Activated T-cell treated with anti-CD3 and anti-CD28 coated beads, Interleukin-2, amount 50 U/mL, for 24 hours (primary cell): Measurements from ENCODE around the gene KCNJ10.

Experiments used
- DNase-seq: peaks from one replicate; pipeline ENCODE4 v3.0.0-alpha.2; 2020
- H3K27ac Mint-ChIP-seq: 2 replicates; pipeline ENCODE4 v1.8.0; 2020; ENCODE audit warnings: mild to moderate bottlenecking, mixed read lengths
- H3K27me3 Mint-ChIP-seq: 2 replicates; pipeline ENCODE4 v1.8.0; 2020; ENCODE audit warnings: mixed read lengths
- H3K36me3 Mint-ChIP-seq: 2 replicates; pipeline ENCODE4 v1.8.0; 2020; ENCODE audit warnings: low read depth, mixed read lengths
- H3K4me1 Mint-ChIP-seq: 2 replicates; pipeline ENCODE4 v1.8.0; 2020; ENCODE audit warnings: low read depth, mixed read lengths
- H3K4me3 Mint-ChIP-seq: 2 replicates; pipeline ENCODE4 v1.8.0; 2020; ENCODE audit warnings: mild to moderate bottlenecking, moderate library complexity, mixed read lengths
- H3K9me3 Mint-ChIP-seq: 2 replicates; pipeline ENCODE4 v1.8.0; 2020; ENCODE audit warnings: mixed read lengths

The KCNJ10 gene

DNA sequence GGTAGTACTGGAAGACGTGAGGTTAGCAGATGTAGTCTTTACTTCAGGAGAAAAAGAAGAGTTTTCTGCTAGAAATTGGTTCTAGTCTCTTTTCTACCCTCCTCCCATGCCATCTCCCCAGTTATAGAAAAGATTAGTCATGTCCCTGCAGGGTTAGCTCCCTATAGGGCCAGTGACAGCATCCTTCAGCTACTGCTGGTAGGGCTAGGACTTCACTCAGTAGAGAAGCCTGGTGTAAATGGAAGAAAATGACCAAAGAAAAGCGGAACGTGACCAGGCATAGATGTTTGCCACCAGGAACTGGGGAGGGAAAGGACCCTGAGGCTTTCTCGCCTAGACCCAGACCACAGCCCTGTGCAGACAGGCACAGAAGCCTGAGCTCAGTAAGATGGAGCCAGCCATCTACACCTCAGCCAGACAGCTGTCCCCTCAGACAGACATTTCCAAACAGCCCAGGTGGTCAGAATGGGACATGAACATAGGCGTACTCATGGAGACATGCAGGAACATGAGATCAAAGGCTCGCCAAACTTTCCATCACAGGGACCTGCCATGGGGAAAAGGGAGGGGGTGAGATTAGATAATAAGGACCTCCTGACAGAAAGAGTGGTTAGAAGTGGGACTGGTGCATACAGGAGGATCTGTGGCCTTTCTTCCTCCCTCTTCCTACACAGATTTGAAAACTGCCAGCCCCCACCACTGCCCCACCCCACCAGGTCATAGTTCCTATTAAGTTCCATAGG is 92.4 kb downstream of the KCNJ10 start:
- no peaks in the 10 kb centered on the region for H3K4me1 Mint-ChIP-seq

DNA sequence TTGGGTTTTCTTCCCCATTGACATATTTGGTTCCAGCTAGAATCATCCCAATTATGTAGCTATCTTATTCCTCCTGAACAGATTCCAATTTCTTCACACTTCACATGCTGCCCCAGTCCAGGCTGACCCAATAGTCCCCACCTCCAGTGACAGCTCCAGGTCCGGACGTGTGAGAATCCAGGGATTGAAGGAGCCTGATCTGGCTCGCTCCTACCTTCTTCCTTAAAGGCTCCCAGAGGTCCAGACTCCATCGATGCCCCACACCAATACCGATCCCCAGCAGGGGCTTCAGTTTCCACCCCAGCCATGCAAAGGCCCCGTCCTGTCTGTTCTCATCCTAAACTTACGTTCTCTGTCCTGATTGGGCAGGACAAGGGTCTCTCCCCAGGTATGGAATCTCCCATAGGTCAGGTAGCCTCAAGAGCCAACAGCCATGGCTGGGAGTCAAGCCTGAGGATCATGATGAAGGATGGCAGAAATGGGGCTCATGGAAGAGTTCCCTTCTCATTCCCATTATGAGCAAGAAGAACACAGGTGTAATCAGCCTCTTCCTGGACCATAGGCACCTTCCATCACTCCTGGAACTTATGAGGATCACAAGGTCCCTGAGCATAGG is 95.5 kb downstream of the KCNJ10 start:
- peaks cover 18% of the 10 kb centered on the region for H3K27me3 Mint-ChIP-seq

More for the DNA sequence above, 92.4 kb downstream of the KCNJ10 start:
- Mint-ChIP-seq H3K9me3 (no peaks in the 10 kb centered on the region), H3K27ac (no peak overlapping the region), H3K4me3 (no peak overlapping the region), H3K36me3 (no peaks in the 10 kb centered on the region), H3K27me3 (peaks cover 33% of the 10 kb centered on the region)
- no peak for DNase-seq

DNA sequence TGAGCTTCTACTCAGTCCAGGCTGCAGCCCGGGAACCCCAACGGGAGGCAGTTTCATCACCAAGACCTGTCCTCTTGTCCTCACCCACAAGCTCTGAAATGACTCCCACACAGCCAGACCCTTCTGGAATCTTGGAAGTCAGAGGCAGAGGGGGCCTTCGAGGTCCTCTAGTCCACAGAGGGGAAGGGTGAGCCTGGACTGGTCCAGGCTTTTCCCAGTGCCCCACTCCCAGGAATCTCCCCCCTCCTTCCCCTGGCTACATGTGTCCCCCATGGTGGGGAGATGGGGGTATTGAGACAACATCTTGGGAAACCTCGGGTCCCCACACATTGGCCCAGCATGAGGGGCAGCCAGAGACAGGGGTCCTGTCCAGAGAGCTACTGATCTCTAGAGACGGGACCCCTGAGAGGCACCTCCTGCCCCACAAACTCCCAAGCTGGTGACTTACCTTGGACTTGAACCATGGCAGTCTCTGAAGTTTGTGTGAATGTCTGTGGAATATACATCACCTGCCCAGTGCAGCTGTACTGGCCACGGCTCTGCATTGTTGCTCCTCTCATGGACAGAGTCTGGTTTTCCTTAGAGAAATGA is 96.5 kb downstream of the KCNJ10 start:
- no peak for DNase-seq
- H3K4me1 Mint-ChIP-seq = no peaks in the 10 kb centered on the region
- no peak overlapping the region for H3K27ac Mint-ChIP-seq
- no peak overlapping the region for H3K4me3 Mint-ChIP-seq
- H3K27me3 Mint-ChIP-seq = peaks cover 21% of the 10 kb centered on the region
- H3K9me3 Mint-ChIP-seq = no peaks in the 10 kb centered on the region
- no peaks in the 10 kb centered on the region for H3K36me3 Mint-ChIP-seq

More for the DNA sequence above, 95.5 kb downstream of the KCNJ10 start:
- DNase-seq = no peak
- Mint-ChIP-seq H3K4me1 (no peaks in the 10 kb centered on the region), H3K36me3 (no peaks in the 10 kb centered on the region), H3K9me3 (no peaks in the 10 kb centered on the region), H3K4me3 (no peak overlapping the region), H3K27ac (no peak overlapping the region)

DNA sequence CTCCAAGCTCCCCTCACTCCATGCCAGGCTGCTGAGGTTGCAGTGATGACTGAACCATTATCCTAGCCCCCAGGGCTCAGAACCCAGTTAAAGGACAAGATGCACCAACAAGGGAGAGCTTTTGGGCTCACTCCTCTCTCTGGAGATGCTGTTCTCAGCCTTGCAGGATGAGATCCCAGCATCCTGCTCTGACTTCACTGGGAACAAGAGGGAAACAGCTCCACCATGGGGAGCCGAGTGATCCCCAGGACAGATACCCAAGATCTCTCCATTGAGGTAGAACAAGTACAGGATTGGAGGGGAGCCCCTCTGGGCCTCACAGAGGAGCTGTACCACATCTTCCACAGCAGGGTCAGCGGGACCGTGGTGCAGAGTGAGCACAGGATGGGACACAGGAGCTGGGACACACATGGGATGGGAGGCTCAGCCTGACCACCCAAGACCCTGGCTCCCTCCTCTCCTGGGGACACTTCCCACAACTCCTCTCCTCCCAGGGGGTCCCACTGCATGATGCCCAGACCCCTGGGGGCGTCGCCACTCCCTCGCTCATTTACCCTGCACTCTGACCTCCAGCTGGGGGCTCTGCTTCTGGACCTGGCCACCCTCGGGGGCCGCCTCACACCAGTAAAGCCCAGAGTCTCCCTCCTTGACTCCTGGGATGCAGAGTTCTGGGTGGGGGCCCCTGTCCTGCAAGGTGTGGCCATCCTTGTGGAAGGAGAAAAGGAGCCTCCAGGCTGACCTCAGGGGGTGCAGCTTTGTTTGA is 97.3 kb downstream of the KCNJ10 start:
- H3K4me3 Mint-ChIP-seq = no peak overlapping the region
- H3K36me3 Mint-ChIP-seq = no peaks in the 10 kb centered on the region
- H3K4me1 Mint-ChIP-seq = no peaks in the 10 kb centered on the region
- H3K27ac Mint-ChIP-seq = no peak overlapping the region
- H3K27me3 Mint-ChIP-seq = peaks cover 27% of the 10 kb centered on the region
- H3K9me3 Mint-ChIP-seq = no peaks in the 10 kb centered on the region
- no peak for DNase-seq

DNA sequence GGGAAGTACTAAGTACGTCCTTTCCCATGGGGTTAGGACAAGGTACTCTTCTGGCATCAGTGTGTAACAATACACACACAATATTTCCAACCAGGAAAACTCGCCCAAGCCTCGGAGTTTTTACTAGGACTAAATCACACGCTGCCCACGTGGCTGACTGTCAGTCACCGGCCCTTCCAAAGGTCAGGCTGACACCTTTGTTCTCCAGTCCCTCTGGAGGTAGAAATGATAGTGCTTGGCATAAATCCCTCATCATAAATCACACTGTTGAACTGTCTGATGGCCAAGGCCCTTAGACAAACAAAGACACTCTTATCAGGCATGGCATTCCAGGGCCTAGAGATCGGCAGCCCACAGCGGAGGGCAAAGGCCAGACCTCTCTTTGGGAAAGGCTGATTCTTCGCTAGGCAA is 99.0 kb downstream of the KCNJ10 start:
- Mint-ChIP-seq H3K9me3 (no peaks in the 10 kb centered on the region), H3K27me3 (peaks cover 31% of the 10 kb centered on the region), H3K4me3 (no peak overlapping the region), H3K4me1 (no peaks in the 10 kb centered on the region), H3K27ac (no peak overlapping the region), H3K36me3 (no peaks in the 10 kb centered on the region)
- no peak for DNase-seq

DNA sequence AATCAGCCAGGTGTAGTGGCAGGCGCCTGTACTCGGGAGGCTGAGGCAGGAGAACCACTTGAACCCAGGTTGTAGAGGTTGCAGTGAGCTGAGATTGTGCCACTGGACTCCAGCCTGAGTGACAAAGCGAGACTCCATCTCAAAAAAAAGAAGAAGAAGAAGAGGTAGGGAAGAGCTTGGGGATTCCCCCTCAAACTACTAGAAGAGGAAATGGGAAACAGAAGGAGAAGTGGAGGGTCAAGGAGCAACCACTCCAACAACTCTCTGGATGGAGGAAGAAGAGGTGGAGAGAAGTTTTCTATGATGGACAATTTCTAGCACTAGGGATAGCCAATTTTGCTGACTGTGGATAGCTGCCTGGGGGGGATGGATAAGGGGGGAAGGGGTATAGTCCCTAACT is 101.1 kb downstream of the KCNJ10 start:
- peaks cover 35% of the 10 kb centered on the region for H3K27me3 Mint-ChIP-seq
- H3K4me3 Mint-ChIP-seq = no peak overlapping the region
- no peak overlapping the region for H3K27ac Mint-ChIP-seq
- H3K36me3 Mint-ChIP-seq = no peaks in the 10 kb centered on the region
- no peaks in the 10 kb centered on the region for H3K9me3 Mint-ChIP-seq
- H3K4me1 Mint-ChIP-seq = no peaks in the 10 kb centered on the region
- DNase-seq = no peak

DNA sequence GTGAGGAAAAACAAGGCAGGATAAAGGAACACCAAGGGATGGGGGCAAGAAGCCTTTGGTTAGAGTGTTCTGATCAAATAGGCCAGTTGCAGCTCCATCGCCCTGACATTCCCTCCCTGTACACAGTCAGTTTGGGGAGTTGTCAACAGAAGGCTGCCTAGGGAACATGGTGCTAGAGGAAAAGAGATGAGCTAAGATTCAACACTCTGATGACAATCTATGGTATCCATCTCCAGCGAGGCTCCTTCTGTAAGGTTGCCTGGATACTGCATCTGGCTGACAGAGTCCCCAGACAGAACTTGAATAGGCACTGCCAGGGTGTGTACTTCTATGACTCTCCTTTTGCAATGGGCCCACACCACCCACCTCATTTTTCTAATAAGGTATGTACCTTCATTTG is 104.7 kb downstream of the KCNJ10 start:
- no peak for DNase-seq

DNA sequence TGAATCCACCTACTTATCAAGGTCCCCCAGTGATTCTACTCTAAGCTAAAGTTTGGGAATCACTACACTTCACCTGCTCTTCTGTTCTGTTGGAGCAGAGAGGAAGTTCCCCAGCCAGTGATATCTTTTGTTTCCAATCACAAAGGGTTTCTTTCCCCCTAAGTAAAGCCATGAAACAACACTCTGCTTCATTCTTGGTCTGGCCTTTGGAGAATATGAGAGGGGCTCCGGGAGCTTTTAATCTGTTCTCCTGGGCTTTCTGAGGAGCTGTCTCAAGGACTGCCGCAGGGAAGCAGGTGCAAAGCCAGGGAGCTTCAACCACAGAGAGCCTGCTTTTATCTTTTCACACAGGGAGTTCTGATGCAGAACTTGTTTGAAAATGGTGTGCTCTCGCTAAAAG is 105.8 kb downstream of the KCNJ10 start:
- no peaks in the 10 kb centered on the region for H3K9me3 Mint-ChIP-seq
- H3K4me3 Mint-ChIP-seq = no peak overlapping the region
- peaks cover 30% of the 10 kb centered on the region for H3K27me3 Mint-ChIP-seq
- H3K36me3 Mint-ChIP-seq = no peaks in the 10 kb centered on the region
- no peak overlapping the region for H3K27ac Mint-ChIP-seq
- peaks cover 4% of the 10 kb centered on the region for H3K4me1 Mint-ChIP-seq
- DNase-seq = no peak

More for the DNA sequence above, 104.7 kb downstream of the KCNJ10 start:
- Mint-ChIP-seq H3K4me1 (no peaks in the 10 kb centered on the region), H3K36me3 (no peaks in the 10 kb centered on the region), H3K27ac (no peak overlapping the region), H3K4me3 (no peak overlapping the region), H3K27me3 (peaks cover 34% of the 10 kb centered on the region), H3K9me3 (no peaks in the 10 kb centered on the region)

DNA sequence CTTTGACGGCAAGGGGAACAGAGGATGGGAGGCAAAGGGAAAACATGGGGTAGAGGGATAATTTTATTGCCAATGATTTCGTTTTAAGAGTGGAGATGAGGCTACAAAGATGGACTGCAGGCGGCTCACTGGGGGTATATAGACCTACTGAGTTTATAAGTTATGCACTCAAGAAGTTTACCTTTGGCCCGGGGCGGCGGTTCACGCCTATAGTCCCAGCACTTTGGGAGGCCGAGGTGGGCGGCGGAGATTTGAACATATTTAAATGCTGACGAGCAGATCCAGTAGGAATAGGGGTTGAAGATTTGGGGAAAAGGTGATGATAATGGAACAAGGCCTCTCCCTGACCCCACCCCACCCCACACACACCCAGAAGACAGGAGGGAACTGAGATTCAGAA is 107.8 kb downstream of the KCNJ10 start:
- Mint-ChIP-seq H3K4me3 (no peak overlapping the region), H3K4me1 (peaks cover 10% of the 10 kb centered on the region), H3K27me3 (peaks cover 15% of the 10 kb centered on the region), H3K36me3 (no peaks in the 10 kb centered on the region), H3K27ac (no peak overlapping the region), H3K9me3 (no peaks in the 10 kb centered on the region)
- DNase-seq = no peak

DNA sequence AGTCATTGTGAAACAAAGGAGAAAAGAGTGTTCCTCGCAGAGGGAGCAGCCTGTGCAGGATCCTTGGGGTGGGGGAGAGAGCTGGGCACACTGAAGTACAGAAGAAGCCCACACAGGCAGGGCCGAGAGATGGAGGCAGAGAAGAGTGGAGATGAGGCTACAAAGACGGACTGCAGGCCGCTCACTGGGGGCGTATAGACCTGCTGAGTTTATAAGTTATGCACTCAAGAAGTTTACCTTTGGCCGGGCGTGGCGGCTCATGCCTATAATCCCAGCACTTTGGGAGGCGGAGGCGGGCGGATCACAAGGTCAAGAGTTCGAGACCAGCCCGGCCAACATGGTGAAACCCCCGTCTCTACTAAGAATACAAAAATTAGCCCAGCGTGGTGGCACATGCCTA is 108.3 kb downstream of the KCNJ10 start:
- Mint-ChIP-seq H3K4me1 (peaks cover 10% of the 10 kb centered on the region), H3K27ac (no peak overlapping the region), H3K4me3 (no peak overlapping the region), H3K9me3 (no peaks in the 10 kb centered on the region), H3K27me3 (peaks cover 10% of the 10 kb centered on the region), H3K36me3 (no peaks in the 10 kb centered on the region)
- no peak for DNase-seq

DNA sequence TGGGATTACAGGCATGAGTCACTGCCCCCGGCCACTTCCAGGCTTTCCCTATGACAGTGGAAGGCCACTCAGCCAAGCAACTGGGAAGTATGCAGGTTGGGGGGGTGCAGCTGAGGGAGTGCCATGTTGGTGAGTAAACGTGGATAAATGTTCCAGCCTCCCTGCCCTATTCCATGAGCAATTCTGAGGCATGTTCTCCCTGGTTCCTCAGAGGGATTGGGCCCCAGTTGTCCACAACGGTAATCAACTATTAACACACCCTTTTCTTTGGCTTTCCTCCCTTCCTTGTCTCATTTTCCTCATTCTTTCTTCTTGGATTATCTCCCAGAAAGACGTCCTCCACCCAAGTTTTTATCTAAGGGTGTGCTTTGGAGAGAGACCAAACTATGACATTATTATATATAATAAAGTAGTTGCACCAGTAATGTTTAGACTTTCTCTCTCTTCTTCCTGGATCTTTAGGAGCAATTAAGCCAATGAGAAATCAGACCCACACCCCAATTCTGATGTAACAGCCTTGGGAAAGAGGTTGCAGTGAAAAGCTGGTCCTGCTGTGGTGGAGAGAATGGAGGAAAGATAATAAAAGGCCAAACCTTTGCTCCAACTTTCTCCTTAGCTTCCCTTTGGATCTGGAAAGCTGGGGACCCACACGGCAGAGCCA is 109.1 kb downstream of the KCNJ10 start:
- no peak for DNase-seq
- no peaks in the 10 kb centered on the region for H3K9me3 Mint-ChIP-seq
- peaks cover 6% of the 10 kb centered on the region for H3K27me3 Mint-ChIP-seq
- peaks cover 10% of the 10 kb centered on the region for H3K4me1 Mint-ChIP-seq
- H3K27ac Mint-ChIP-seq = no peak overlapping the region
- H3K4me3 Mint-ChIP-seq = no peak overlapping the region
- H3K36me3 Mint-ChIP-seq = no peaks in the 10 kb centered on the region

DNA sequence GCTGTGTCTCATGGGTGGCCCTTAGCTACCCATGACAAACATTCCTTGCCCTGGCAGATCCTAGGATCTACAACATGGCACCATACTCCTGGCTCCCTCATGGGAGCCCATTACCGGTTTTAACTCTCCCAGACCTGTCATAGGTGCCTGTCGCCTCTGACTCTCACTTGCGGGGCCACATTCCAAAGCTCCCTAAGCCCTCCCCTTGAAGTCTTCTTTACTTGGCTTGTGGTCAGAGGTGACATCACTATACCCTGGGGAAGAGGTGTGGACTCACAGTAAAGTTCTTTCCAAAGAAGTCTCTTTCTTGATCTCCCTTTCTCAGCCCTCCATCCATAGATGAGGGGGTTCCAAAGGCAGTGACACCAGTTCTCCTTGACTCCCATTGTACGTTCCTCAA is 110.5 kb downstream of the KCNJ10 start:
- DNase-seq = no peak
- H3K4me3 Mint-ChIP-seq = no peak overlapping the region
- H3K27ac Mint-ChIP-seq = no peak overlapping the region
- H3K27me3 Mint-ChIP-seq = peaks cover 5% of the 10 kb centered on the region
- H3K9me3 Mint-ChIP-seq = no peaks in the 10 kb centered on the region
- H3K4me1 Mint-ChIP-seq = peaks cover 10% of the 10 kb centered on the region
- no peaks in the 10 kb centered on the region for H3K36me3 Mint-ChIP-seq

DNA sequence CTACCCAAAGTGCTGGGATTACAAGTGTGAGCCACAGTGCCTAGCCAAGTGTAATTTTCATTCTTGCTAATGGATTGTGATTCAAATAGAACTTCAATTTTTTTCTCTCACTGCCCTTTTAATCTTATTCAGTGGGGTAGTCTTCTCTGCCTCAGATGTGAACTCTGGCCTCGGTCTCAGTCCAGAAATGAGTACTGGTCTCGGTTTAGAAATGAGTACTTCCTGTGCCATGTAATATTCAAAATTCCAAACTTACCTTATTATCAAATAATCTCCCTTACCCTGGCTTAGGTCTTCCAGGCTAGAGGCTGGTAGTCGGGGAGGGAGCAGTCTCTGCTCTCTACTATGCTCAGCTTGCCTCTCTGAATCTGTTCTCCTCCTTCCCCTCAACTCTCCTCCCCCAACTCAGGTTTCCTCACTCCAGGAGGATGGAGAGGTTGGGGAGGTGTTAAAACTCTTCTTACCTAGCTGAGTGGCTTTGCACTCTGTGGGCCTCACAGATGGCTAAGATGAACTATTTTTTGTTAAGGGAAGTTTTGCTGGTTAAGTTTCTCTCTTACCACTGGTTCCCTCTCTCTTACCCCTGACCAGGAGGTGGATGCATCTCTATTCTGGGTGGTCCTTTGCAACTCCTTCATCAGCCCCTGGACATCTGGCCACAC is 111.1 kb downstream of the KCNJ10 start:
- no peaks in the 10 kb centered on the region for H3K36me3 Mint-ChIP-seq
- H3K4me1 Mint-ChIP-seq = peaks cover 10% of the 10 kb centered on the region
- H3K27me3 Mint-ChIP-seq = peaks cover 9% of the 10 kb centered on the region
- no peak overlapping the region for H3K27ac Mint-ChIP-seq
- no peak for DNase-seq
- no peaks in the 10 kb centered on the region for H3K9me3 Mint-ChIP-seq
- H3K4me3 Mint-ChIP-seq = no peak overlapping the region

DNA sequence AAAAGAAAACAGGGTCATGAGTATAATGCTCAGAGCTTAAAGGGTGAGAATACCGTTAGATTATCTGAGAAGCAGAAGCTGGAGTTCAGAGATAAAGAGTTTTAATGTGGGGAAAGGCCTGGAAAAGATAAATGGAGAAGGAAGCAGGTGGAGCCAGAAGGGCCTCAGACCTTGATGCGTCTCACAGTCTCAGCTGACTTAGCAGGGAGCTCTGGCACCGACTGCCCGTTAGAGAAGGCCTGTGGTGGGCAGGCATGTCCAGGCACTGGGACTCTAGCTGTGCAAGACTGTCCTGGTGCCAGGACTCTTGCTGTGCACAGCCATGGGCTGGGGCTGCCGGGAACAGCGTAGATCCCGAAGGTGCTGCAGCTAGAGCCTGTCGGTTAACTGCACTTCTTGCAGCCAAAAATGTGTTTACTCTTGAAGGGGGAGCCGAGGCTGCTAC is 112.1 kb downstream of the KCNJ10 start:
- no peaks in the 10 kb centered on the region for H3K36me3 Mint-ChIP-seq
- H3K9me3 Mint-ChIP-seq = no peaks in the 10 kb centered on the region
- peaks cover 17% of the 10 kb centered on the region for H3K27me3 Mint-ChIP-seq
- peaks cover 10% of the 10 kb centered on the region for H3K4me1 Mint-ChIP-seq
- H3K27ac Mint-ChIP-seq = no peak overlapping the region
- H3K4me3 Mint-ChIP-seq = no peak overlapping the region
- no peak for DNase-seq
